HG02840 (cell line): ENCODE data around the gene GADD45B.

Experiments
- ATAC-seq: cut with Tn5 transposase; IDR thresholded peaks from one replicate; pipeline ENCODE4 v1.9.1; 2021; ENCODE audit warnings: mild to moderate bottlenecking, moderate library complexity, moderate number of reproducible peaks; ENCODE audit not compliant: unreplicated experiment, low FRiP score

The GADD45B gene

GRCh38 chr19:2475702-2476450 lies at the start of gene GADD45B:
Gene GADD45B (plus strand): TSS chr19:2476127. CDS start chr19:2476359, 232 bp downstream.
- ATAC-seq, result peak; percentile 56

- ATAC-seq, result peak; percentile 17
These were observed 49.1 kb upstream of the GADD45B start for GRCh38 chr19:2426611-2427428.

GRCh38 chr19:2427429-2428320 lies 48.3 kb upstream of the GADD45B start, which contains the start of gene TIMM13:
Gene TIMM13 (minus strand): TSS chr19:2427586. CDS start chr19:2427533, 53 bp downstream.
- peak; percentile 84 for ATAC-seq

GRCh38 chr19:2428321-2428690 lies 47.6 kb upstream of the GADD45B start:
- ATAC-seq, result no peak

GRCh38 chr19:2428756-2429711 lies 46.9 kb upstream of the GADD45B start:
- no peak for ATAC-seq

- no peak for ATAC-seq
These were observed 45.9 kb upstream of the GADD45B start for GRCh38 chr19:2429917-2430535.

GRCh38 chr19:2431318-2432055 lies 44.4 kb upstream of the GADD45B start:
- no peak for ATAC-seq

- no peak for ATAC-seq
These were observed 43.6 kb upstream of the GADD45B start for GRCh38 chr19:2432131-2432848.

GRCh38 chr19:2433854-2434253 lies 42.1 kb upstream of the GADD45B start:
- ATAC-seq, result no peak

GRCh38 chr19:2434267-2434666 lies 41.7 kb upstream of the GADD45B start:
- no peak for ATAC-seq

GRCh38 chr19:2434721-2435265 lies 41.1 kb upstream of the GADD45B start:
- no peak for ATAC-seq

- ATAC-seq, result no peak
These were observed 39.5 kb upstream of the GADD45B start for GRCh38 chr19:2436384-2436783.

- ATAC-seq, result no peak
These were observed 39.0 kb upstream of the GADD45B start for GRCh38 chr19:2436926-2437325.

- no peak for ATAC-seq
These were observed 37.7 kb upstream of the GADD45B start for GRCh38 chr19:2438178-2438577.

GRCh38 chr19:2440515-2440914 lies 35.4 kb upstream of the GADD45B start:
- no peak for ATAC-seq

GRCh38 chr19:2441096-2441752 lies 34.7 kb upstream of the GADD45B start:
- no peak for ATAC-seq
